ENCODE data around the gene APOL2. TPM values are rescaled to one million over a fixed set of nuclear protein-coding genes. Genes with fewer than 3 reads are reported as not detected.
"Not testable (repeated sequence)": the region's sequence is repeated elsewhere in the genome, so short reads cannot be mapped to it uniquely, and the experiment has no call there.

APOL2 gene
- total RNA-seq, 1 experiment from 2014 or later, result 10.0 TPM

DNA sequence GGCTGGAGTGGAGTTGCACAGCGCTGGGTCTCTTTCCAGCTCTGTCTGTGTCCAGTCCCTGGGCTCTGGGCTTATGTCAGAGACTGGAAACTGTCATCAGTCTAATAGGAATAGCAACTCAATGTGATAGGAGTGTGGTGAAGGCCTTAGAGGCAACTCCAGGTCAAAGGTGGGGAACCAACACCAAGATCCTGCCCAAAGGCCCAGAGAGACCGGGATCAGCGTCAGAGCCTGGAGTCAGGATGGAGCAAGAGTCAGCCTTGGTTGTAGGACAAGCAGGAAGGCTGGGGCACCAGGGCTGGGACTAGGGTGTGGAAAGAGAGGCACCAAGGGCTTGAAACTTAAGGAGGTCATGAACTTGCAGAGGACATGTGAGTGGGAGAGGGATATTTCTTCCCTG is 23.0 kb upstream of the APOL2 start:
- H3K4me1 ChIP-seq; H3K36me3 ChIP-seq (ENCODE audit: control insufficient read depth, insufficient read depth, low read length); POLR2A ChIA-PET; H3K27ac Mint-ChIP-seq (ENCODE audit: unreplicated experiment); H3K4me3 ChIP-seq (ENCODE audit: low read depth, low read length); H3K9me3 ChIP-seq; BruUV-seq (replicated peaks); H3K4me1 Mint-ChIP-seq (ENCODE audit: low read depth, unreplicated experiment); H3K4me3 Mint-ChIP-seq (ENCODE audit: unreplicated experiment); H3K27me3 Mint-ChIP-seq (ENCODE audit: insufficient read depth, unreplicated experiment); H3K9me3 Mint-ChIP-seq (ENCODE audit: unreplicated experiment); H3K27me3 ChIP-seq (replicated peaks; ENCODE audit: control insufficient read depth, insufficient read depth, low read length); H3K36me3 Mint-ChIP-seq (ENCODE audit: insufficient read depth, unreplicated experiment); intact Hi-C loops (cut with micrococcal nuclease; ENCODE audit: unreplicated experiment); DNase-seq: not testable (repeated sequence)
- CTCF ChIA-PET, result interaction anchor here (1.1 kb wide), 1 partner anchor 23 kb away, joined by 3 read pairs; the partner anchor contains the start of gene APOL2

DNA sequence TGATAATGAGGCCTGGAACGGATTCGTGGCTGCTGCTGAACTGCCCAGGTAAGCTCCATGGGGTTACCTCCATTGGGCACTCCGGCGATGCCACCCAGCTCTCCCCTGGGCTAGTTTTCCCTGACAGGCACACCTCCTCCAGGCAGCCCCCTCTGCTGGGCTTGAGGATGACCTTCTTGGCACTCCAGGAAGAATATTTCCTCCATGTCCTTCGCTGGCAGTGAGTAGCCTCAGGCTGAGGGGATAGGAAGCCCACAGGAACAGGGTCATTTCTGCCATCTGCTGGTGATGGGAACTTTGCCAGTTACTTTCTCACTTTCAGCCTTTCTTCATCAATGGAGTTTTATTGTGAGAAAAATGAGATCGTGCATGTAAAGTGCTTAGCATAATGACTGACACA is 22.3 kb upstream of the APOL2 start:
- H3K36me3 ChIP-seq (ENCODE audit: control insufficient read depth, insufficient read depth, low read length); H3K4me1 ChIP-seq; H3K36me3 Mint-ChIP-seq (ENCODE audit: insufficient read depth, unreplicated experiment); intact Hi-C loops (cut with micrococcal nuclease; ENCODE audit: unreplicated experiment); H3K4me3 Mint-ChIP-seq (ENCODE audit: unreplicated experiment); H3K4me1 Mint-ChIP-seq (ENCODE audit: low read depth, unreplicated experiment); H3K27ac Mint-ChIP-seq (ENCODE audit: unreplicated experiment); H3K4me3 ChIP-seq (ENCODE audit: low read depth, low read length); H3K27me3 ChIP-seq (replicated peaks; ENCODE audit: control insufficient read depth, insufficient read depth, low read length); H3K27me3 Mint-ChIP-seq (ENCODE audit: insufficient read depth, unreplicated experiment); POLR2A ChIA-PET; H3K9me3 ChIP-seq; BruUV-seq (replicated peaks); H3K9me3 Mint-ChIP-seq (ENCODE audit: unreplicated experiment); DNase-seq: not testable (repeated sequence)
- CTCF ChIA-PET, result interaction anchor here (1.1 kb wide), 1 partner anchor 22 kb away, joined by 3 read pairs; the partner anchor contains the start of gene APOL2
- TF ChIP-seq, protein P1, sequence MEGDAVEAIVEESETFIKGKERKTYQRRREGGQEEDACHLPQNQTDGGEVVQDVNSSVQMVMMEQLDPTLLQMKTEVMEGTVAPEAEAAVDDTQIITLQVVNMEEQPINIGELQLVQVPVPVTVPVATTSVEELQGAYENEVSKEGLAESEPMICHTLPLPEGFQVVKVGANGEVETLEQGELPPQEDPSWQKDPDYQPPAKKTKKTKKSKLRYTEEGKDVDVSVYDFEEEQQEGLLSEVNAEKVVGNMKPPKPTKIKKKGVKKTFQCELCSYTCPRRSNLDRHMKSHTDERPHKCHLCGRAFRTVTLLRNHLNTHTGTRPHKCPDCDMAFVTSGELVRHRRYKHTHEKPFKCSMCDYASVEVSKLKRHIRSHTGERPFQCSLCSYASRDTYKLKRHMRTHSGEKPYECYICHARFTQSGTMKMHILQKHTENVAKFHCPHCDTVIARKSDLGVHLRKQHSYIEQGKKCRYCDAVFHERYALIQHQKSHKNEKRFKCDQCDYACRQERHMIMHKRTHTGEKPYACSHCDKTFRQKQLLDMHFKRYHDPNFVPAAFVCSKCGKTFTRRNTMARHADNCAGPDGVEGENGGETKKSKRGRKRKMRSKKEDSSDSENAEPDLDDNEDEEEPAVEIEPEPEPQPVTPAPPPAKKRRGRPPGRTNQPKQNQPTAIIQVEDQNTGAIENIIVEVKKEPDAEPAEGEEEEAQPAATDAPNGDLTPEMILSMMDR (IDR thresholded peaks at IDR 0.05; ENCODE audit: insufficient read depth in 1 of 2, low read depth in 1 of 2, low read length in 1 of 2, severe bottlenecking in 1 of 2, unreplicated experiment in 1 of 2), result peak in 1 of 2 experiments; percentile 9

DNA sequence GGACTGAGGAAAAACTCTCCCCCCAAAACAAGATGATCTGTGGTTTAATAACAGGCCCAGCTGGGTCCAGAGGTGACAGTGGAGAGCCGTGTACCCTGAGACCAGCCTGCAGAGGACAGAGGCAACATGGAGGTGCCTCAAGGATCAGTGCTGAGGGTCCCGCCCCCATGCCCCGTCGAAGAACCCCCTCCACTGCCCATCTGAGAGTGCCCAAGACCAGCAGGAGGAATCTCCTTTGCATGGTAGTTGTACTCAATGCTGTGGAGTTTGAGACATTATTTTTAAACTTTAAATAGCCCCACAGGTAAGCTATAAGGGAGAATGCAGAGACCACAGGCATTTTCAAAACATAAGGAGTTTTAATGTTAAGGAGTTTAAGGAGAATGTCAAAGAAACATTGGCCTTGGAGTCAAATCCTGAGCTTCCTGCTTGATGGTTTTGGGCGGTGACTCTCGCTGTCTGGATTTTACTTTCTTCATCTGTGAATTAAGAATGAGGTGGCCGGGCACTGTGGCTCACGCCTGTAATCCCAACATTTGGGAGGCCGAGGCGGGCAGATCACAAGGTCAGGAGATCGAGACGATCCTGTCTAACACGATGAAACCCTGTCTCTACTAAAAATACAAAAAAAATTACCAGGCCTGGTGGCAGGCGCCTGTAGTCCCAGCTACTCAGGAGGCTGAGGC is 20.4 kb upstream of the APOL2 start:
- Histone ChIP-seq H3K27me3 (replicated peaks; ENCODE audit: control insufficient read depth, insufficient read depth, low read length) (no peaks in the 10 kb centered on the region), H3K4me3 (ENCODE audit: low read depth, low read length) (no peak overlapping the region), H3K4me1 (no peaks in the 10 kb centered on the region), H3K36me3 (ENCODE audit: control insufficient read depth, insufficient read depth, low read length) (no peaks in the 10 kb centered on the region), H3K9me3 (no peaks in the 10 kb centered on the region)
- no peaks in the 10 kb centered on the region for H3K4me1 Mint-ChIP-seq (ENCODE audit: low read depth, unreplicated experiment)
- intact Hi-C loops (cut with micrococcal nuclease; ENCODE audit: unreplicated experiment), result no loop called here
- TF ChIP-seq, protein P1 (IDR thresholded peaks at IDR 0.05; ENCODE audit: insufficient read depth in 1 of 2, low read depth in 1 of 2, low read length in 1 of 2, severe bottlenecking in 1 of 2, unreplicated experiment in 1 of 2), result no peak
- no peaks in the 10 kb centered on the region for H3K9me3 Mint-ChIP-seq (ENCODE audit: unreplicated experiment)
- H3K36me3 Mint-ChIP-seq (ENCODE audit: insufficient read depth, unreplicated experiment), result no peaks in the 10 kb centered on the region
- no peak overlapping the region for H3K27ac Mint-ChIP-seq (ENCODE audit: unreplicated experiment)
- CTCF ChIA-PET, result no interaction called here
- no peak for DNase-seq
- no peak overlapping the region for H3K4me3 Mint-ChIP-seq (ENCODE audit: unreplicated experiment)
- POLR2A ChIA-PET, result no interaction called here
- peaks cover 3% of the 10 kb centered on the region for H3K27me3 Mint-ChIP-seq (ENCODE audit: insufficient read depth, unreplicated experiment)
- BruUV-seq (replicated peaks), result no TSS peak
